ENCODE results near the gene GRHL1. TPM values are rescaled to one million over a fixed set of nuclear protein-coding genes. Genes with fewer than 3 reads are reported as not detected.

The GRHL1 gene
- total and polyA plus RNA-seq, 4 donors, result 3.6 to 13.7 (median 6.1) TPM

DNA sequence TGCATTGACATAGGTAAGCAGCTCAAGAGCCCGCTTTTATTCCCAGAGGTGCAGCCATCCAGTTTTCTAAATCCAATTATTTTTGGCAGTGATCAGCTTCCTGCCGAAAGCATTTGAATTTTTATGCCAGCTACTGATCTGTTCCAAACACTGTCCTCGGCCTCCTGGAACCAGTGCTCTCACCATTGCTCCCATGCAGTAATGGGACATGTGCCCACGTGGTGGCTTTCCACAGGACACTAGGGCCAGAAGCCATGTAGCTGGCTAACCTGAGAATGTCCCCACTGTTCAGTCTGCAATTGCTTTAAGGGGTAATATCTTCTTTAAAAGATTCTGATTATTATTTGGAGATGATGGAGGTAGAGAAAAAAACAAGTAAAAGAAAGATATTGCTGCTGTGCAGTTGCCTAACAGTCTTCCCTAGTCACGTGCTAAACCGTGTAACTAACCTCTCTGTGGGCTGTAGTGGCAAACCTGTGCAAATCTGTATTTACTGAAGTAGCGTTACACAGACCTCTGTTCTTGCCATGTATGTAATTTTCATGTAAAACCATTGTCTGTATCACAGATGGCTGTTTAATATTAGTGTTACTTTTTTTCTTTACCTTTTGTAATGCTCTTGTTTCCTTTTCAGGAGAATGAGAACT, 13.0 kb downstream of the GRHL1 start:
- 75% methylated on average over 7 of the region's 7 CpGs for WGBS
- no peak overlapping the region for H3K4me3 ChIP-seq (ENCODE audit: low read depth in 1 of 3, low read length in 3 of 3)
- H3K9me3 ChIP-seq (ENCODE audit: control insufficient read depth in 4 of 4, low read length in 3 of 4), result no peaks in the 10 kb centered on the region
- no peak overlapping the region for H3K9ac ChIP-seq (ENCODE audit: low read depth in 1 of 2, low read length in 2 of 2)
- no peaks in the 10 kb centered on the region for H3K4me1 ChIP-seq (ENCODE audit: control insufficient read depth in 4 of 4, insufficient read depth in 4 of 4, low read length in 3 of 4)
- no peak for DNase-seq (ENCODE audit: low spot score)
- TF ChIP-seq, protein P1, sequence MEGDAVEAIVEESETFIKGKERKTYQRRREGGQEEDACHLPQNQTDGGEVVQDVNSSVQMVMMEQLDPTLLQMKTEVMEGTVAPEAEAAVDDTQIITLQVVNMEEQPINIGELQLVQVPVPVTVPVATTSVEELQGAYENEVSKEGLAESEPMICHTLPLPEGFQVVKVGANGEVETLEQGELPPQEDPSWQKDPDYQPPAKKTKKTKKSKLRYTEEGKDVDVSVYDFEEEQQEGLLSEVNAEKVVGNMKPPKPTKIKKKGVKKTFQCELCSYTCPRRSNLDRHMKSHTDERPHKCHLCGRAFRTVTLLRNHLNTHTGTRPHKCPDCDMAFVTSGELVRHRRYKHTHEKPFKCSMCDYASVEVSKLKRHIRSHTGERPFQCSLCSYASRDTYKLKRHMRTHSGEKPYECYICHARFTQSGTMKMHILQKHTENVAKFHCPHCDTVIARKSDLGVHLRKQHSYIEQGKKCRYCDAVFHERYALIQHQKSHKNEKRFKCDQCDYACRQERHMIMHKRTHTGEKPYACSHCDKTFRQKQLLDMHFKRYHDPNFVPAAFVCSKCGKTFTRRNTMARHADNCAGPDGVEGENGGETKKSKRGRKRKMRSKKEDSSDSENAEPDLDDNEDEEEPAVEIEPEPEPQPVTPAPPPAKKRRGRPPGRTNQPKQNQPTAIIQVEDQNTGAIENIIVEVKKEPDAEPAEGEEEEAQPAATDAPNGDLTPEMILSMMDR (IDR thresholded peaks at IDR 0.05; ENCODE audit: low read depth, low read length, missing input control), result no peak
- TF ChIP-seq TAF1 (conservative IDR thresholded peaks at IDR 0.05) (no peak), JUND (IDR thresholded peaks at IDR 0.05) (no peak), FOXA1 (IDR thresholded peaks at IDR 0.05) (no peak), HNF4A (conservative IDR thresholded peaks at IDR 0.05) (no peak), GABPA (IDR thresholded peaks at IDR 0.05 in 1 of 2, conservative IDR thresholded peaks at IDR 0.05 in 1 of 2) (no peak), YY1 (IDR thresholded peaks at IDR 0.05) (no peak), EGR1 (IDR thresholded peaks at IDR 0.05; ENCODE audit: low read depth in 2 of 2) (no peak), RXRA (IDR thresholded peaks at IDR 0.05) (no peak), RAD21 (IDR thresholded peaks at IDR 0.05) (no peak), NR2F2 (IDR thresholded peaks at IDR 0.05) (no peak), HNF4G (IDR thresholded peaks at IDR 0.05) (no peak), SP1 (IDR thresholded peaks at IDR 0.05) (no peak), FOXA2 (IDR thresholded peaks at IDR 0.05) (no peak)
- TF ChIP-seq, protein P2, sequence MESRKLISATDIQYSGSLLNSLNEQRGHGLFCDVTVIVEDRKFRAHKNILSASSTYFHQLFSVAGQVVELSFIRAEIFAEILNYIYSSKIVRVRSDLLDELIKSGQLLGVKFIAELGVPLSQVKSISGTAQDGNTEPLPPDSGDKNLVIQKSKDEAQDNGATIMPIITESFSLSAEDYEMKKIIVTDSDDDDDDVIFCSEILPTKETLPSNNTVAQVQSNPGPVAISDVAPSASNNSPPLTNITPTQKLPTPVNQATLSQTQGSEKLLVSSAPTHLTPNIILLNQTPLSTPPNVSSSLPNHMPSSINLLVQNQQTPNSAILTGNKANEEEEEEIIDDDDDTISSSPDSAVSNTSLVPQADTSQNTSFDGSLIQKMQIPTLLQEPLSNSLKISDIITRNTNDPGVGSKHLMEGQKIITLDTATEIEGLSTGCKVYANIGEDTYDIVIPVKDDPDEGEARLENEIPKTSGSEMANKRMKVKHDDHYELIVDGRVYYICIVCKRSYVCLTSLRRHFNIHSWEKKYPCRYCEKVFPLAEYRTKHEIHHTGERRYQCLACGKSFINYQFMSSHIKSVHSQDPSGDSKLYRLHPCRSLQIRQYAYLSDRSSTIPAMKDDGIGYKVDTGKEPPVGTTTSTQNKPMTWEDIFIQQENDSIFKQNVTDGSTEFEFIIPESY (IDR thresholded peaks at IDR 0.05), result no peak
- TF ChIP-seq, protein P3, sequence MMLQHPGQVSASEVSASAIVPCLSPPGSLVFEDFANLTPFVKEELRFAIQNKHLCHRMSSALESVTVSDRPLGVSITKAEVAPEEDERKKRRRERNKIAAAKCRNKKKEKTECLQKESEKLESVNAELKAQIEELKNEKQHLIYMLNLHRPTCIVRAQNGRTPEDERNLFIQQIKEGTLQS (IDR thresholded peaks at IDR 0.05), result no peak
- TF ChIP-seq, protein P4, sequence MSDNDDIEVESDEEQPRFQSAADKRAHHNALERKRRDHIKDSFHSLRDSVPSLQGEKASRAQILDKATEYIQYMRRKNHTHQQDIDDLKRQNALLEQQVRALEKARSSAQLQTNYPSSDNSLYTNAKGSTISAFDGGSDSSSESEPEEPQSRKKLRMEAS (IDR thresholded peaks at IDR 0.05), result no peak
- TF ChIP-seq, protein P5, sequence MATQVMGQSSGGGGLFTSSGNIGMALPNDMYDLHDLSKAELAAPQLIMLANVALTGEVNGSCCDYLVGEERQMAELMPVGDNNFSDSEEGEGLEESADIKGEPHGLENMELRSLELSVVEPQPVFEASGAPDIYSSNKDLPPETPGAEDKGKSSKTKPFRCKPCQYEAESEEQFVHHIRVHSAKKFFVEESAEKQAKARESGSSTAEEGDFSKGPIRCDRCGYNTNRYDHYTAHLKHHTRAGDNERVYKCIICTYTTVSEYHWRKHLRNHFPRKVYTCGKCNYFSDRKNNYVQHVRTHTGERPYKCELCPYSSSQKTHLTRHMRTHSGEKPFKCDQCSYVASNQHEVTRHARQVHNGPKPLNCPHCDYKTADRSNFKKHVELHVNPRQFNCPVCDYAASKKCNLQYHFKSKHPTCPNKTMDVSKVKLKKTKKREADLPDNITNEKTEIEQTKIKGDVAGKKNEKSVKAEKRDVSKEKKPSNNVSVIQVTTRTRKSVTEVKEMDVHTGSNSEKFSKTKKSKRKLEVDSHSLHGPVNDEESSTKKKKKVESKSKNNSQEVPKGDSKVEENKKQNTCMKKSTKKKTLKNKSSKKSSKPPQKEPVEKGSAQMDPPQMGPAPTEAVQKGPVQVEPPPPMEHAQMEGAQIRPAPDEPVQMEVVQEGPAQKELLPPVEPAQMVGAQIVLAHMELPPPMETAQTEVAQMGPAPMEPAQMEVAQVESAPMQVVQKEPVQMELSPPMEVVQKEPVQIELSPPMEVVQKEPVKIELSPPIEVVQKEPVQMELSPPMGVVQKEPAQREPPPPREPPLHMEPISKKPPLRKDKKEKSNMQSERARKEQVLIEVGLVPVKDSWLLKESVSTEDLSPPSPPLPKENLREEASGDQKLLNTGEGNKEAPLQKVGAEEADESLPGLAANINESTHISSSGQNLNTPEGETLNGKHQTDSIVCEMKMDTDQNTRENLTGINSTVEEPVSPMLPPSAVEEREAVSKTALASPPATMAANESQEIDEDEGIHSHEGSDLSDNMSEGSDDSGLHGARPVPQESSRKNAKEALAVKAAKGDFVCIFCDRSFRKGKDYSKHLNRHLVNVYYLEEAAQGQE (IDR thresholded peaks at IDR 0.05), result no peak
- no peaks in the 10 kb centered on the region for H3K27me3 ChIP-seq (ENCODE audit: control insufficient read depth in 4 of 4, insufficient read depth in 4 of 4, low read length in 3 of 4)
- H3K36me3 ChIP-seq (ENCODE audit: control insufficient read depth in 4 of 4, insufficient read depth in 3 of 4, low read depth in 1 of 4, low read length in 3 of 4), result peaks cover 3 to 42% (median 19%) of the 10 kb centered on the region in 4 donors
- H3K27ac ChIP-seq (ENCODE audit: low read depth in 1 of 2, low read length in 2 of 2), result no peak overlapping the region

All from liver (tissue), 9 donors.